Panc1 (cell line): ENCODE data around the gene CCDC73. TPM values are rescaled to one million over a fixed set of nuclear protein-coding genes. Genes with fewer than 3 reads are reported as not detected.

ENCODE experiments used
- ATAC-seq: fragments of 200-7000 bp; cut with Tn5 transposase; 2 replicates; pipeline ENCODE4 v1.9.1; 2020; ENCODE audit warnings: mild to moderate bottlenecking, moderate library complexity
- Bru-seq: library from RNA; stranded (reverse); fragments of 400-500 nt; gene quantifications from one replicate; lab custom pipeline; 2021; lab: Mats Ljungman, UMichigan
- BruChase-seq, 2 experiments: library from RNA; stranded (reverse); fragments of 400-500 nt; gene quantifications; one replicate each; lab custom pipeline; 2021; lab: Mats Ljungman, UMichigan
- BruUV-seq: library from RNA; stranded (reverse); fragments of 400-500 nt; replicated peaks from 2 replicates; lab custom pipeline; 2021; lab: Mats Ljungman, UMichigan
- CTCF ChIA-PET: fragments of 300-600 bp; sonication (Branson Sonifier 250); formaldehyde crosslinking; loops from one replicate; lab custom pipeline; 2022; ENCODE audit warnings: antibody characterized with exemption; lab: Charles Lee
- POLR2A ChIA-PET: fragments of 300-600 bp; sonication (Branson Sonifier 250); formaldehyde crosslinking; loops from one replicate; lab custom pipeline; 2022; ENCODE audit warnings: antibody characterized with exemption; lab: Charles Lee
- DNase-seq: peaks from one replicate; pipeline ENCODE4 v3.0.0-alpha.2; 2010; ENCODE audit warnings: low read depth, low spot score
- H3K27ac ChIP-seq: 2 replicates; pipeline ENCODE4 v1.5.1; 2011; ENCODE audit warnings: mild to moderate bottlenecking, low read length, inconsistent platforms
- H3K27me3 ChIP-seq: fragments of 200-500 bp; sonication (Bioruptor generic); 2 replicates; pipeline ENCODE4 v1.6.0; 2014; ENCODE audit warnings: low read length, inconsistent platforms; ENCODE audit not compliant: control insufficient read depth, insufficient read depth
- H3K36me3 ChIP-seq: fragments of 200-500 bp; sonication (Bioruptor generic); 2 replicates; pipeline ENCODE4 v1.5.1; 2014; ENCODE audit warnings: inconsistent platforms, mild to moderate bottlenecking, low read length, moderate library complexity; ENCODE audit not compliant: control insufficient read depth, insufficient read depth
- H3K4me1 ChIP-seq: 2 replicates; pipeline ENCODE4 v1.5.1; 2011; ENCODE audit warnings: inconsistent platforms, mild to moderate bottlenecking, low read length, moderate library complexity; ENCODE audit not compliant: control insufficient read depth, insufficient read depth
- H3K4me3 ChIP-seq, 2 experiments: 2 replicates each; pipeline ENCODE4 v1.5.1; 2011 to 2012; ENCODE audit warnings: low read depth in 2 of 2, low read length in 2 of 2, mild to moderate bottlenecking in 2 of 2, inconsistent platforms in 1 of 2, moderate library complexity in 1 of 2
- H3K9me3 ChIP-seq: fragments of 200-500 bp; sonication (Bioruptor generic); 2 replicates; pipeline ENCODE4 v1.5.1; 2014; ENCODE audit warnings: low read depth, mild to moderate bottlenecking, inconsistent platforms, low read length, moderate library complexity; ENCODE audit not compliant: control insufficient read depth, insufficient read depth
- POLR2AphosphoS5 ChIP-seq: IDR thresholded peaks from 2 replicates; pipeline ENCODE4 v1.6.1; 2012; ENCODE audit warnings: mild to moderate bottlenecking, low read depth, low read length, moderate library complexity
- SIN3A ChIP-seq: IDR thresholded peaks from 2 replicates; pipeline ENCODE4 v1.6.1; 2012; ENCODE audit warnings: low read depth, mild to moderate bottlenecking, low read length, moderate library complexity, borderline replicate concordance; ENCODE audit not compliant: insufficient read depth
- TCF7L2 ChIP-seq: IDR thresholded peaks from 2 replicates; pipeline ENCODE4 v1.6.1; 2011; ENCODE audit warnings: mild to moderate bottlenecking, low read depth, low read length, inconsistent platforms
- in situ Hi-C: cut with HindIII; loops from 2 replicates; pipeline ENCODE4 v1.10.0; 2016; ENCODE audit warnings: low sequenced_read_pairs, low pct_unique_long_range_greater_than_20kb
- intact Hi-C: fragments of 100-400 bp; cut with micrococcal nuclease; formaldehyde crosslinking; loops from one replicate; pipeline ENCODE4 v1.10.0; 2022; ENCODE audit not compliant: unreplicated experiment
- long read RNA-seq: library from polyadenylated mRNA; unstranded; transcript quantifications from one replicate; pipeline ENCODE4 v2.0.0, GENCODE V29; 2021; ENCODE audit not compliant: unreplicated experiment
- polyA plus RNA-seq: library from polyadenylated mRNA; unstranded; fragments of >200 nt; gene quantifications from one replicate; pipeline ENCODE4 v1.2.1, GENCODE V29; 2012; ENCODE audit warnings: missing spikeins; ENCODE audit not compliant: insufficient read length
- total RNA-seq: library from RNA; stranded (reverse); gene quantifications from one replicate; pipeline ENCODE4 v1.2.1, GENCODE V29; 2021; ENCODE audit not compliant: unreplicated experiment
- TF ChIP-seq, protein P1 (sequence below): fragments of 450-650 bp; IDR thresholded peaks from 2 replicates; pipeline ENCODE4 v1.5.1; 2017; ENCODE audit warnings: mild to moderate bottlenecking
- TF ChIP-seq, protein P2 (sequence below), 2 experiments: IDR thresholded peaks; 2 replicates each; pipeline ENCODE4 v1.6.1; 2011 to 2012; ENCODE audit warnings: low read depth in 2 of 2, control low read depth in 1 of 2, low read length in 1 of 2, mild to moderate bottlenecking in 1 of 2, moderate library complexity in 1 of 2; ENCODE audit not compliant: insufficient read depth in 1 of 2

Gene CCDC73
- total RNA-seq (not detected), Bru-seq, nascent RNA (percentile 13 among the genes with signal in this experiment), BruChase-seq, experiment 1, labeled RNA remaining after a 2-hour chase (percentile 13 among the genes with signal in this experiment), BruChase-seq, experiment 2, labeled RNA remaining after a 6-hour chase (percentile 10 among the genes with signal in this experiment)
- polyA plus RNA-seq = not detected
- long read RNA-seq = 0 reads

DNA sequence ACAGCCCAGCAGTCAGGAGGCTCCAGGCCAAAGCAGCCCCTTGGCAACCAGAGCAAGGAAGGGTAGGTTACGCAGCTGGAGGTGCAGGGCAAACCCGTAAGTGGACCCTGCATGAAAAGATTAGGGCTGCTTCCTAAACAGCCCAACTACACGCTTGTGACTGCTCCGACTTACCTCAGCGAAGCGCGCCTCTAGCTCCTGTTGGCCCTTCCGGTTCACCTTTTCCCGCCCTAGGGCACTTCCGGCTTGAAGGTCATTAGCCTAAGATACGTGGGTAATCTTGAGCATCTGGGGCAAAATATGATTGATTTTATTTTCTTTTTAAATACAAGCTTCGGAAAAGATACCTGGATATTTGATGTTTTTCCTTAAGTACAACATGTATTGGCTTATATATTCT is at the start of gene CCDC73:
TSS of gene CCDC73 (minus strand) at position 224 of the 400 bp plus-strand sequence. CDS start 34,419 bp downstream, outside the sequence.
- Histone ChIP-seq H3K4me3 (no peak within 1 kb of the TSS), H3K4me1 (0 out of 2 replicates have a peak, but pooled peaks cover 4% of the 10 kb centered on the region), H3K27me3 (no peaks in the 10 kb centered on the region; the same call in 1 of the 2 replicates), H3K36me3 (no peaks in the 10 kb centered on the region), H3K9me3 (no peaks in the 10 kb centered on the region), H3K27ac (no peak within 1 kb of the TSS)
- intact Hi-C loops (loop anchor here (5.0 kb wide), 2 partner anchors 47 to 472 kb away; no protein-coding TSS in a partner anchor), in situ Hi-C loops (no loop called here)
- TF ChIP-seq TCF7L2 (no peak), POLR2AphosphoS5 (no peak), SIN3A (no peak)
- TF ChIP-seq, protein P1, sequence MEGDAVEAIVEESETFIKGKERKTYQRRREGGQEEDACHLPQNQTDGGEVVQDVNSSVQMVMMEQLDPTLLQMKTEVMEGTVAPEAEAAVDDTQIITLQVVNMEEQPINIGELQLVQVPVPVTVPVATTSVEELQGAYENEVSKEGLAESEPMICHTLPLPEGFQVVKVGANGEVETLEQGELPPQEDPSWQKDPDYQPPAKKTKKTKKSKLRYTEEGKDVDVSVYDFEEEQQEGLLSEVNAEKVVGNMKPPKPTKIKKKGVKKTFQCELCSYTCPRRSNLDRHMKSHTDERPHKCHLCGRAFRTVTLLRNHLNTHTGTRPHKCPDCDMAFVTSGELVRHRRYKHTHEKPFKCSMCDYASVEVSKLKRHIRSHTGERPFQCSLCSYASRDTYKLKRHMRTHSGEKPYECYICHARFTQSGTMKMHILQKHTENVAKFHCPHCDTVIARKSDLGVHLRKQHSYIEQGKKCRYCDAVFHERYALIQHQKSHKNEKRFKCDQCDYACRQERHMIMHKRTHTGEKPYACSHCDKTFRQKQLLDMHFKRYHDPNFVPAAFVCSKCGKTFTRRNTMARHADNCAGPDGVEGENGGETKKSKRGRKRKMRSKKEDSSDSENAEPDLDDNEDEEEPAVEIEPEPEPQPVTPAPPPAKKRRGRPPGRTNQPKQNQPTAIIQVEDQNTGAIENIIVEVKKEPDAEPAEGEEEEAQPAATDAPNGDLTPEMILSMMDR = no peak
- TF ChIP-seq, protein P2, sequence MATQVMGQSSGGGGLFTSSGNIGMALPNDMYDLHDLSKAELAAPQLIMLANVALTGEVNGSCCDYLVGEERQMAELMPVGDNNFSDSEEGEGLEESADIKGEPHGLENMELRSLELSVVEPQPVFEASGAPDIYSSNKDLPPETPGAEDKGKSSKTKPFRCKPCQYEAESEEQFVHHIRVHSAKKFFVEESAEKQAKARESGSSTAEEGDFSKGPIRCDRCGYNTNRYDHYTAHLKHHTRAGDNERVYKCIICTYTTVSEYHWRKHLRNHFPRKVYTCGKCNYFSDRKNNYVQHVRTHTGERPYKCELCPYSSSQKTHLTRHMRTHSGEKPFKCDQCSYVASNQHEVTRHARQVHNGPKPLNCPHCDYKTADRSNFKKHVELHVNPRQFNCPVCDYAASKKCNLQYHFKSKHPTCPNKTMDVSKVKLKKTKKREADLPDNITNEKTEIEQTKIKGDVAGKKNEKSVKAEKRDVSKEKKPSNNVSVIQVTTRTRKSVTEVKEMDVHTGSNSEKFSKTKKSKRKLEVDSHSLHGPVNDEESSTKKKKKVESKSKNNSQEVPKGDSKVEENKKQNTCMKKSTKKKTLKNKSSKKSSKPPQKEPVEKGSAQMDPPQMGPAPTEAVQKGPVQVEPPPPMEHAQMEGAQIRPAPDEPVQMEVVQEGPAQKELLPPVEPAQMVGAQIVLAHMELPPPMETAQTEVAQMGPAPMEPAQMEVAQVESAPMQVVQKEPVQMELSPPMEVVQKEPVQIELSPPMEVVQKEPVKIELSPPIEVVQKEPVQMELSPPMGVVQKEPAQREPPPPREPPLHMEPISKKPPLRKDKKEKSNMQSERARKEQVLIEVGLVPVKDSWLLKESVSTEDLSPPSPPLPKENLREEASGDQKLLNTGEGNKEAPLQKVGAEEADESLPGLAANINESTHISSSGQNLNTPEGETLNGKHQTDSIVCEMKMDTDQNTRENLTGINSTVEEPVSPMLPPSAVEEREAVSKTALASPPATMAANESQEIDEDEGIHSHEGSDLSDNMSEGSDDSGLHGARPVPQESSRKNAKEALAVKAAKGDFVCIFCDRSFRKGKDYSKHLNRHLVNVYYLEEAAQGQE (IDR thresholded peaks at IDR 0.05; ENCODE audit: insufficient read depth in 1 of 2, low read depth in 2 of 2, low read length in 1 of 2) = no peak
- no TSS peak for BruUV-seq
- ATAC-seq (no peak), DNase-seq (no peak)
- ChIA-PET POLR2A (interaction anchor here (0.6 to 1.1 kb wide), 2 partner anchors 73 to 78 kb away, joined by 3 to 6 read pairs; no protein-coding TSS in a partner anchor), CTCF (interaction anchor here (0.7 kb wide), 1 partner anchor 154 kb away, joined by 3 read pairs; no protein-coding TSS in a partner anchor)

DNA sequence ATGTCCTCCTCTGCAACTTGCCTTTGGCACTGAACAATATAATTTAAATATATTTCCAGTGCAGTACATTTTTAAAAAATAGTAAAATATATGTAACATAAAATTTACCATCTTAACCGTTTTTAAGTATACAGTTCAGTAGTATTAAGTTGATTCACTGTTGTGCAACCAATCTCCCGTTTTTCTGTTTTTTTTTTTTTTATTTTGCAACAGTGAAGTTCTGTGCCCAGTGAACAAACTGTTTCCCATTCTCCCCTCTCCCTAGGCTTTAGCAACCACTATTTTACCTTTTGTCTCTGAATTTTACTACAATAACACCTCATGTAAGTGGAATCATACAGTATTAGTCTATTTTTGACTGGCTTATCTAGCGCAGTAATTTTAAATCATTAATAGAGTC is 49.1 kb upstream of the CCDC73 start:
- ChIA-PET CTCF (no interaction called here), POLR2A (no interaction called here)
- ATAC-seq = no peak

More for the DNA sequence above, 49.1 kb upstream of the CCDC73 start:
- H3K4me3 ChIP-seq = no peak overlapping the region
- H3K27me3 ChIP-seq = no peaks in the 10 kb centered on the region
- in situ Hi-C loops (no loop called here), intact Hi-C loops (no loop called here)
- TF ChIP-seq POLR2AphosphoS5 = no peak
- TF ChIP-seq, protein P2 (IDR thresholded peaks at IDR 0.05; ENCODE audit: insufficient read depth in 1 of 2, low read depth in 2 of 2, low read length in 1 of 2) = no peak
- no peak for TF ChIP-seq TCF7L2
- TF ChIP-seq, protein P1 = no peak
- no peak for TF ChIP-seq SIN3A
- no peak for DNase-seq
- no peaks in the 10 kb centered on the region for H3K36me3 ChIP-seq
- BruUV-seq = no TSS peak
- H3K9me3 ChIP-seq = no peaks in the 10 kb centered on the region
- H3K4me1 ChIP-seq = no peaks in the 10 kb centered on the region
- H3K27ac ChIP-seq = no peak overlapping the region
